Smooth muscle cell (in vitro differentiated cells): ENCODE measurements around the gene C1orf198. TPM values are rescaled to one million over a fixed set of nuclear protein-coding genes. Genes with fewer than 3 reads are reported as not detected.

Experiments
- DNase-seq: peaks from one replicate; lab custom pipeline; 2025; ENCODE audit not compliant: unreplicated experiment; lab: John Stamatoyannopoulos, UW
- H2AFZ ChIP-seq: fragments of 200-600 bp; sonication (generic); 2 replicates; pipeline ENCODE4 v1.6.0; 2016; ENCODE audit warnings: antibody characterized with exemption, low read depth, mild to moderate bottlenecking
- H3F3A ChIP-seq: fragments of 200-600 bp; sonication (generic); 2 replicates; pipeline ENCODE4 v1.6.0; 2017; ENCODE audit warnings: antibody characterized with exemption, low read depth
- H3K27ac ChIP-seq: fragments of 200-600 bp; sonication (generic); 2 replicates; pipeline ENCODE4 v1.5.1; 2016; ENCODE audit warnings: low read depth, mild to moderate bottlenecking
- H3K27me3 ChIP-seq: fragments of 200-600 bp; sonication (generic); 2 replicates; pipeline ENCODE4 v1.6.1; 2016; ENCODE audit warnings: low read depth, mild to moderate bottlenecking
- H3K36me3 ChIP-seq: fragments of 200-600 bp; sonication (generic); 2 replicates; pipeline ENCODE4 v1.5.1; 2016; ENCODE audit warnings: low read depth
- H3K4me1 ChIP-seq: fragments of 200-600 bp; sonication (generic); 2 replicates; pipeline ENCODE4 v1.5.1; 2016; ENCODE audit warnings: low read depth
- H3K4me2 ChIP-seq: fragments of 200-600 bp; sonication (generic); 2 replicates; pipeline ENCODE4 v1.6.0; 2016; ENCODE audit warnings: mild to moderate bottlenecking
- H3K4me3 ChIP-seq: fragments of 200-600 bp; sonication (generic); 2 replicates; pipeline ENCODE4 v1.5.1; 2016; ENCODE audit warnings: mild to moderate bottlenecking
- H3K79me2 ChIP-seq: fragments of 200-600 bp; sonication (generic); 2 replicates; pipeline ENCODE4 v1.6.0; 2016; ENCODE audit warnings: low read depth, mild to moderate bottlenecking
- H3K9ac ChIP-seq: fragments of 200-600 bp; sonication (generic); 2 replicates; pipeline ENCODE4 v1.6.0; 2016; ENCODE audit warnings: low read depth
- H3K9me3 ChIP-seq: fragments of 200-600 bp; sonication (generic); replicated peaks from 2 replicates; pipeline ENCODE4 v1.5.1; 2016; ENCODE audit warnings: low read depth
- H4K20me1 ChIP-seq: fragments of 200-600 bp; sonication (generic); 2 replicates; pipeline ENCODE4 v1.6.0; 2016; ENCODE audit warnings: low read depth
- CTCF ChIP-seq: fragments of 200-600 bp; sonication (generic); IDR thresholded peaks from 2 replicates; pipeline ENCODE4 v1.5.1; 2017; ENCODE audit warnings: borderline replicate concordance, mild to moderate bottlenecking, antibody characterized with exemption; ENCODE audit not compliant: insufficient read depth, poor library complexity, severe bottlenecking
- WGBS: methylation state at CpG from one replicate; pipeline ENCODE4 v1.1.7; 2016; ENCODE audit warnings: low lambda C conversion rate; 5-methylcytosine and 5-hydroxymethylcytosine counted together
- polyA plus RNA-seq: library from polyadenylated mRNA; unstranded; fragments of >200 nt; fragmentation: Nextera tagmentation; extraction: Ambion mirVana; gene quantifications from 2 replicates; pipeline ENCODE4 v1.2.1, GENCODE V29; 2016
- total RNA-seq: library from RNA; depleted of rRNA; stranded (reverse); fragments of >200 nt; gene quantifications from 2 replicates; pipeline ENCODE4 v1.2.3, GENCODE V29; 2014

The C1orf198 gene
- total and polyA plus RNA-seq, 2 experiments from 2014 or later = 67.7 to 77.5 TPM

- no peaks in the 10 kb centered on the region for H3K79me2 ChIP-seq
- whole genome bisulfite sequencing = 80% methylated on average over 13 of the region's 13 CpGs
- H2AFZ ChIP-seq = no peak overlapping the region
- H3K27me3 ChIP-seq = no peaks in the 10 kb centered on the region
- no peak overlapping the region for H3K4me2 ChIP-seq
- no peak overlapping the region for H3K9ac ChIP-seq
- H3F3A ChIP-seq = no peaks in the 10 kb centered on the region
- no peaks in the 10 kb centered on the region for H4K20me1 ChIP-seq
- no peak overlapping the region for H3K27ac ChIP-seq
- no peak for TF ChIP-seq CTCF
- no peaks in the 10 kb centered on the region for H3K4me1 ChIP-seq
- H3K36me3 ChIP-seq = no peaks in the 10 kb centered on the region
- no peak overlapping the region for H3K4me3 ChIP-seq
- no peak for DNase-seq
- no peaks in the 10 kb centered on the region for H3K9me3 ChIP-seq
Observed at GRCh38 chr1:230822092-230822581, 46.2 kb downstream of the C1orf198 start.

GRCh38 chr1:230821346-230821745 is 47.0 kb downstream of the C1orf198 start:
- Histone ChIP-seq H3K9me3 (no peaks in the 10 kb centered on the region), H3K36me3 (no peaks in the 10 kb centered on the region), H3K27ac (no peak overlapping the region), H3K4me3 (no peak overlapping the region), H3K9ac (no peak overlapping the region), H3F3A (no peaks in the 10 kb centered on the region), H3K4me1 (no peaks in the 10 kb centered on the region), H3K27me3 (no peaks in the 10 kb centered on the region), H4K20me1 (no peaks in the 10 kb centered on the region), H2AFZ (no peak overlapping the region), H3K79me2 (no peaks in the 10 kb centered on the region), H3K4me2 (no peak overlapping the region)
- WGBS = 86% methylated on average over 4 of the region's 4 CpGs
- no peak for DNase-seq
- TF ChIP-seq CTCF = no peak

GRCh38 chr1:230820568-230820967 is 47.8 kb downstream of the C1orf198 start:
- no peaks in the 10 kb centered on the region for H3K4me1 ChIP-seq
- no peak overlapping the region for H3K4me3 ChIP-seq
- 91% methylated on average over 4 of the region's 4 CpGs for WGBS
- H3K4me2 ChIP-seq = no peak overlapping the region
- H3K36me3 ChIP-seq = no peaks in the 10 kb centered on the region
- H3K9me3 ChIP-seq = no peaks in the 10 kb centered on the region
- no peaks in the 10 kb centered on the region for H3K79me2 ChIP-seq
- H2AFZ ChIP-seq = no peak overlapping the region
- DNase-seq = no peak
- H3F3A ChIP-seq = no peaks in the 10 kb centered on the region
- H4K20me1 ChIP-seq = no peaks in the 10 kb centered on the region
- H3K9ac ChIP-seq = no peak overlapping the region
- no peak overlapping the region for H3K27ac ChIP-seq
- H3K27me3 ChIP-seq = no peaks in the 10 kb centered on the region
- TF ChIP-seq CTCF = no peak

GRCh38 chr1:230819976-230820375 is 48.3 kb downstream of the C1orf198 start:
- Histone ChIP-seq H3K4me2 (no peak overlapping the region), H3K4me3 (no peak overlapping the region), H2AFZ (no peak overlapping the region), H3K27me3 (no peaks in the 10 kb centered on the region), H3K9me3 (no peaks in the 10 kb centered on the region), H3K27ac (no peak overlapping the region), H4K20me1 (no peaks in the 10 kb centered on the region), H3K4me1 (no peaks in the 10 kb centered on the region), H3F3A (no peaks in the 10 kb centered on the region), H3K36me3 (no peaks in the 10 kb centered on the region), H3K9ac (no peak overlapping the region), H3K79me2 (no peaks in the 10 kb centered on the region)
- 95% methylated on average over 4 of the region's 4 CpGs for WGBS
- no peak for TF ChIP-seq CTCF
- no peak for DNase-seq
